Measurements from ENCODE around the gene EPAS1.

DNA sequence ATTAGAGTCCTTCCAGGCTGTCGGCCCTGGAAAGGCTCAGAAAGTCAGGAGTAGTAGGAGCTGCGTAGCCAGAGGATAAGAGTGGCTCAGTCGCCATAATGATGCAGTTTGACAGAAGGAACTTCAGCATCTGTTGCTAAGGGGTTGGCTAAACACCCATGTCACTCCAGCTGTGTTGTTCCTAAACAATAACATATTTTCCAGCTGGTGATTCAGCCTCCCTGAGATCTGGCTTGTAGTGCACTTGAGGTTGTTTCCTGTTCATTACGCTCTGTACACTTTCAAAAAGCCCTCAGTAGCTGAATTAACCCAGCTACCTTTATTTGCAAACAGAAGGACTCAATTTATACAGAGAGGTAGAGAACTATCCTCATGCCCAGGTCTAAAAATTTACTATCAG, 39.7 kb upstream of the EPAS1 start:
- TF ChIP-seq, protein P1, sequence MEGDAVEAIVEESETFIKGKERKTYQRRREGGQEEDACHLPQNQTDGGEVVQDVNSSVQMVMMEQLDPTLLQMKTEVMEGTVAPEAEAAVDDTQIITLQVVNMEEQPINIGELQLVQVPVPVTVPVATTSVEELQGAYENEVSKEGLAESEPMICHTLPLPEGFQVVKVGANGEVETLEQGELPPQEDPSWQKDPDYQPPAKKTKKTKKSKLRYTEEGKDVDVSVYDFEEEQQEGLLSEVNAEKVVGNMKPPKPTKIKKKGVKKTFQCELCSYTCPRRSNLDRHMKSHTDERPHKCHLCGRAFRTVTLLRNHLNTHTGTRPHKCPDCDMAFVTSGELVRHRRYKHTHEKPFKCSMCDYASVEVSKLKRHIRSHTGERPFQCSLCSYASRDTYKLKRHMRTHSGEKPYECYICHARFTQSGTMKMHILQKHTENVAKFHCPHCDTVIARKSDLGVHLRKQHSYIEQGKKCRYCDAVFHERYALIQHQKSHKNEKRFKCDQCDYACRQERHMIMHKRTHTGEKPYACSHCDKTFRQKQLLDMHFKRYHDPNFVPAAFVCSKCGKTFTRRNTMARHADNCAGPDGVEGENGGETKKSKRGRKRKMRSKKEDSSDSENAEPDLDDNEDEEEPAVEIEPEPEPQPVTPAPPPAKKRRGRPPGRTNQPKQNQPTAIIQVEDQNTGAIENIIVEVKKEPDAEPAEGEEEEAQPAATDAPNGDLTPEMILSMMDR (IDR thresholded peaks at IDR 0.05; ENCODE audit: low read depth, low read length, missing input control): no peak
- TF ChIP-seq, protein P2, sequence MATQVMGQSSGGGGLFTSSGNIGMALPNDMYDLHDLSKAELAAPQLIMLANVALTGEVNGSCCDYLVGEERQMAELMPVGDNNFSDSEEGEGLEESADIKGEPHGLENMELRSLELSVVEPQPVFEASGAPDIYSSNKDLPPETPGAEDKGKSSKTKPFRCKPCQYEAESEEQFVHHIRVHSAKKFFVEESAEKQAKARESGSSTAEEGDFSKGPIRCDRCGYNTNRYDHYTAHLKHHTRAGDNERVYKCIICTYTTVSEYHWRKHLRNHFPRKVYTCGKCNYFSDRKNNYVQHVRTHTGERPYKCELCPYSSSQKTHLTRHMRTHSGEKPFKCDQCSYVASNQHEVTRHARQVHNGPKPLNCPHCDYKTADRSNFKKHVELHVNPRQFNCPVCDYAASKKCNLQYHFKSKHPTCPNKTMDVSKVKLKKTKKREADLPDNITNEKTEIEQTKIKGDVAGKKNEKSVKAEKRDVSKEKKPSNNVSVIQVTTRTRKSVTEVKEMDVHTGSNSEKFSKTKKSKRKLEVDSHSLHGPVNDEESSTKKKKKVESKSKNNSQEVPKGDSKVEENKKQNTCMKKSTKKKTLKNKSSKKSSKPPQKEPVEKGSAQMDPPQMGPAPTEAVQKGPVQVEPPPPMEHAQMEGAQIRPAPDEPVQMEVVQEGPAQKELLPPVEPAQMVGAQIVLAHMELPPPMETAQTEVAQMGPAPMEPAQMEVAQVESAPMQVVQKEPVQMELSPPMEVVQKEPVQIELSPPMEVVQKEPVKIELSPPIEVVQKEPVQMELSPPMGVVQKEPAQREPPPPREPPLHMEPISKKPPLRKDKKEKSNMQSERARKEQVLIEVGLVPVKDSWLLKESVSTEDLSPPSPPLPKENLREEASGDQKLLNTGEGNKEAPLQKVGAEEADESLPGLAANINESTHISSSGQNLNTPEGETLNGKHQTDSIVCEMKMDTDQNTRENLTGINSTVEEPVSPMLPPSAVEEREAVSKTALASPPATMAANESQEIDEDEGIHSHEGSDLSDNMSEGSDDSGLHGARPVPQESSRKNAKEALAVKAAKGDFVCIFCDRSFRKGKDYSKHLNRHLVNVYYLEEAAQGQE (IDR thresholded peaks at IDR 0.05): no peak
- TF ChIP-seq SP1 (IDR thresholded peaks at IDR 0.05) (no peak), YY1 (IDR thresholded peaks at IDR 0.05) (no peak), RAD21 (IDR thresholded peaks at IDR 0.05) (no peak), JUND (IDR thresholded peaks at IDR 0.05) (no peak), EGR1 (IDR thresholded peaks at IDR 0.05; ENCODE audit: low read depth in 2 of 2) (no peak), GABPA (IDR thresholded peaks at IDR 0.05 in 1 of 2, conservative IDR thresholded peaks at IDR 0.05 in 1 of 2) (no peak), TAF1 (conservative IDR thresholded peaks at IDR 0.05) (no peak), RXRA (IDR thresholded peaks at IDR 0.05) (no peak), FOXA1 (IDR thresholded peaks at IDR 0.05) (no peak)
- TF ChIP-seq, protein P3, sequence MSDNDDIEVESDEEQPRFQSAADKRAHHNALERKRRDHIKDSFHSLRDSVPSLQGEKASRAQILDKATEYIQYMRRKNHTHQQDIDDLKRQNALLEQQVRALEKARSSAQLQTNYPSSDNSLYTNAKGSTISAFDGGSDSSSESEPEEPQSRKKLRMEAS (IDR thresholded peaks at IDR 0.05): no peak
- TF ChIP-seq, protein P4, sequence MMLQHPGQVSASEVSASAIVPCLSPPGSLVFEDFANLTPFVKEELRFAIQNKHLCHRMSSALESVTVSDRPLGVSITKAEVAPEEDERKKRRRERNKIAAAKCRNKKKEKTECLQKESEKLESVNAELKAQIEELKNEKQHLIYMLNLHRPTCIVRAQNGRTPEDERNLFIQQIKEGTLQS (IDR thresholded peaks at IDR 0.05): no peak

Measured in liver (tissue), 3 donors.